Gastrocnemius medialis (tissue), 4 donors: ENCODE data around the gene SLC12A9. TPM values are rescaled to one million over a fixed set of nuclear protein-coding genes. Genes with fewer than 3 reads are reported as not detected.
"Not testable (repeated sequence)": the region's sequence is repeated elsewhere in the genome, so short reads cannot be mapped to it uniquely, and the experiment has no call there.

ENCODE experiments used
- ATAC-seq, 2 donors: fragments of 150-250 bp; one replicate each; pipeline ENCODE4 v1.9.1; 2016
- DNase-seq, 2 donors: peaks; one replicate each; pipeline ENCODE4 v3.0.0-alpha.2; 2019
- H3K27ac ChIP-seq, 4 donors: fragments of 200-600 bp; sonication (generic); 1 replicate in 1 of 4; 2 replicates in 3 of 4; pipeline ENCODE4 v1.5.1; 2016 to 2018; ENCODE audit warnings: mild to moderate bottlenecking in 2 of 4, moderate library complexity in 1 of 4
- H3K27me3 ChIP-seq, 3 donors: fragments of 200-600 bp; sonication (generic) in 2 of 3; 1 replicate in 1 of 3; 2 replicates in 2 of 3; pipeline versions ENCODE4 v1.5.1 to v1.6.0; 2016 to 2019; ENCODE audit warnings: mild to moderate bottlenecking in 1 of 3, moderate library complexity in 1 of 3
- H3K36me3 ChIP-seq, 2 donors: fragments of 200-600 bp; sonication (generic) in 1 of 2; one replicate each; pipeline ENCODE4 v1.5.1; 2017 to 2018
- H3K4me1 ChIP-seq, 2 donors: fragments of 200-600 bp; sonication (generic) in 1 of 2; one replicate each; pipeline ENCODE4 v1.5.1; 2016 to 2017; ENCODE audit warnings: mild to moderate bottlenecking in 2 of 2
- H3K4me3 ChIP-seq, 4 donors: fragments of 200-600 bp; sonication (generic) in 3 of 4; 1 replicate in 1 of 4; 2 replicates in 3 of 4; pipeline ENCODE4 v1.5.1; 2016 to 2019; ENCODE audit warnings: mild to moderate bottlenecking in 2 of 4
- H3K9me3 ChIP-seq, 3 donors: fragments of 200-600 bp; sonication (generic) in 2 of 3; 1 replicate in 1 of 3; 2 replicates in 2 of 3; pipeline ENCODE4 v1.5.1; 2016 to 2019
- CTCF ChIP-seq, 5 experiments: fragments of 450-650 bp in 3 of 5; fragments of 200-600 bp in 2 of 5; sonication (generic) in 2 of 5; IDR thresholded peaks in 4 of 5; conservative IDR thresholded peaks in 1 of 5; 1 replicate in 4 of 5; 2 replicates in 1 of 5; pipeline ENCODE4 v1.5.1; 2016 to 2019; ENCODE audit warnings: antibody characterized with exemption in 5 of 5, mild to moderate bottlenecking in 3 of 5, moderate library complexity in 3 of 5
- POLR2A ChIP-seq, 2 donors: fragments of 450-650 bp; IDR thresholded peaks; one replicate each; pipeline ENCODE4 v1.6.1; 2017; ENCODE audit warnings: antibody characterized with exemption in 2 of 2, mild to moderate bottlenecking in 2 of 2, moderate library complexity in 2 of 2
- in situ Hi-C, 4 donors: fragments of 200-750 bp; cut with MboI; loops; one replicate each; pipeline versions ENCODE4 v1.15.0 to v1.8.0; 2017; ENCODE audit warnings: low sequenced_read_pairs in 4 of 4
- intact Hi-C: fragments of 100-400 bp; cut with DNase I; formaldehyde crosslinking; loops from one replicate; pipeline ENCODE4 v1.15.1; 2023; ENCODE audit warnings: low total_unique reads
- total RNA-seq, 4 donors: library from RNA; depleted of rRNA; stranded (reverse); fragments of >200 nt; gene quantifications; one replicate each; pipeline versions ENCODE4 v1.1.0 to v1.2.3, GENCODE V29; 2016

SLC12A9 gene
- total RNA-seq, 4 donors from 2014 or later, result 2.5 to 4.3 (median 3.8) TPM

- H3K4me3 ChIP-seq, result no peak overlapping the region
- DNase-seq (no peak), ATAC-seq (no peak)
- peaks cover 7 to 16% of the 10 kb centered on the region in 2 donors for H3K4me1 ChIP-seq
- H3K27ac ChIP-seq, result no peak overlapping the region
- no peaks in the 10 kb centered on the region for H3K9me3 ChIP-seq
- TF ChIP-seq CTCF (IDR thresholded peaks at IDR 0.05 in 4 of 5, conservative IDR thresholded peaks at IDR 0.05 in 1 of 5) (no peak), POLR2A (IDR thresholded peaks at IDR 0.05) (no peak)
- no peaks in the 10 kb centered on the region for H3K27me3 ChIP-seq
- intact Hi-C loops (no loop called here), in situ Hi-C loops (loop anchor here (5.0 to 25.0 kb wide), 6 partner anchors 57 to 417 kb away; partner anchors contain the start of genes POP7 (in 3 of the 4), SPACDR (in 2 of the 4), EPO (in 1 of the 4) and FBXO24 (in 1 of the 4))
- no peaks in the 10 kb centered on the region for H3K36me3 ChIP-seq
Measured at GRCh38 chr7:100854146-100854895, 1.8 kb downstream of the SLC12A9 start.

GRCh38 chr7:100854899-100855298, 2.4 kb downstream of the SLC12A9 start:
- H3K27me3 ChIP-seq, H3K36me3 ChIP-seq, H3K9me3 ChIP-seq, H3K4me3 ChIP-seq, intact Hi-C loops, ATAC-seq, H3K27ac ChIP-seq, DNase-seq: not testable (repeated sequence)
- in situ Hi-C loops, result loop anchor here (5.0 to 25.0 kb wide), 6 partner anchors 58 to 418 kb away; partner anchors contain the start of genes POP7 (in 3 of the 4), SPACDR (in 2 of the 4), EPO (in 1 of the 4) and FBXO24 (in 1 of the 4)
- H3K4me1 ChIP-seq, result peaks cover 7 to 16% of the 10 kb centered on the region in 2 donors

GRCh38 chr7:100855515-100855914, 3.0 kb downstream of the SLC12A9 start:
- in situ Hi-C loops, result loop anchor here (10.0 to 25.0 kb wide), 5 partner anchors 143 to 418 kb away; partner anchors contain the start of genes POP7 (in 3 of the 4), SPACDR (in 2 of the 4), EPO (in 1 of the 4) and FBXO24 (in 1 of the 4)
- no peaks in the 10 kb centered on the region for H3K9me3 ChIP-seq
- no peak for DNase-seq
- no peaks in the 10 kb centered on the region for H3K27me3 ChIP-seq
- H3K4me1 ChIP-seq, result peaks cover 7 to 16% of the 10 kb centered on the region in 2 donors
- H3K36me3 ChIP-seq, result no peaks in the 10 kb centered on the region
- no peak overlapping the region for H3K27ac ChIP-seq
- H3K4me3 ChIP-seq, result no peak overlapping the region
- ATAC-seq, result no peak
- TF ChIP-seq POLR2A (IDR thresholded peaks at IDR 0.05) (no peak), CTCF (IDR thresholded peaks at IDR 0.05 in 4 of 5, conservative IDR thresholded peaks at IDR 0.05 in 1 of 5) (no peak)
- intact Hi-C loops, result no loop called here

GRCh38 chr7:100856871-100857282, 4.4 kb downstream of the SLC12A9 start:
- Histone ChIP-seq H3K4me3 (no peak overlapping the region), H3K36me3 (no peaks in the 10 kb centered on the region), H3K27ac (no peak overlapping the region), H3K27me3 (no peaks in the 10 kb centered on the region), H3K9me3 (no peaks in the 10 kb centered on the region), H3K4me1 (peaks cover 5 to 13% of the 10 kb centered on the region in 2 donors)
- TF ChIP-seq POLR2A (IDR thresholded peaks at IDR 0.05) (no peak), CTCF (IDR thresholded peaks at IDR 0.05 in 4 of 5, conservative IDR thresholded peaks at IDR 0.05 in 1 of 5) (no peak)
- no peak for ATAC-seq
- no peak for DNase-seq
- in situ Hi-C loops (loop anchor here (10.0 to 25.0 kb wide), 5 partner anchors 145 to 420 kb away; partner anchors contain the start of genes POP7 (in 3 of the 4), SPACDR (in 2 of the 4), EPO (in 1 of the 4) and FBXO24 (in 1 of the 4)), intact Hi-C loops (no loop called here)

- no peaks in the 10 kb centered on the region for H3K36me3 ChIP-seq
- in situ Hi-C loops (loop anchor here (10.0 to 25.0 kb wide), 5 partner anchors 148 to 423 kb away; partner anchors contain the start of genes POP7 (in 4 of the 4), SPACDR (in 2 of the 4), EPO (in 1 of the 4) and FBXO24 (in 1 of the 4)), intact Hi-C loops (loop anchor here (10.0 kb wide), 1 partner anchor 245 kb away; the partner anchor contains the start of gene MOSPD3)
- no peaks in the 10 kb centered on the region for H3K27me3 ChIP-seq
- H3K4me1 ChIP-seq, result no peaks in the 10 kb centered on the region
- no peaks in the 10 kb centered on the region for H3K9me3 ChIP-seq
- H3K27ac ChIP-seq, result no peak overlapping the region
- DNase-seq (no peak), ATAC-seq (no peak)
- H3K4me3 ChIP-seq, result no peak overlapping the region
- TF ChIP-seq POLR2A (IDR thresholded peaks at IDR 0.05) (no peak), CTCF (IDR thresholded peaks at IDR 0.05 in 4 of 5, conservative IDR thresholded peaks at IDR 0.05 in 1 of 5) (no peak)
Measured at GRCh38 chr7:100859856-100860255, 7.3 kb downstream of the SLC12A9 start.
